Neural cell (in vitro differentiated cells): ENCODE results near the gene AK2. TPM values are rescaled to one million over a fixed set of nuclear protein-coding genes. Genes with fewer than 3 reads are reported as not detected.

ENCODE experiments used
- H2AFZ ChIP-seq: fragments of 200-600, 300-800 bp; sonication (generic), shearing (Covaris generic); 2 replicates; pipeline ENCODE4 v1.6.0; 2014; ENCODE audit warnings: low read depth, mild to moderate bottlenecking, antibody characterized with exemption, low read length, moderate library complexity
- H3F3A ChIP-seq: fragments of 200-600 bp; shearing (Covaris generic); 2 replicates; pipeline ENCODE4 v1.6.1; 2016; ENCODE audit warnings: mild to moderate bottlenecking, moderate library complexity, mixed read lengths, antibody characterized with exemption, low read length; ENCODE audit not compliant: insufficient read depth, poor library complexity, severe bottlenecking
- H3K27ac ChIP-seq: fragments of 200-600, 300-800 bp; sonication (generic), shearing (Covaris generic); 2 replicates; pipeline ENCODE4 v1.5.1; 2014; ENCODE audit warnings: mild to moderate bottlenecking, low read length, moderate library complexity
- H3K27me3 ChIP-seq: fragments of 300-800, 200-600 bp; sonication (generic), shearing (Covaris generic); 2 replicates; pipeline ENCODE4 v1.6.0; 2014; ENCODE audit warnings: mild to moderate bottlenecking, low read depth, low read length, moderate library complexity; ENCODE audit not compliant: insufficient read depth
- H3K36me3 ChIP-seq: fragments of 300-800, 200-600 bp; sonication (generic), shearing (Covaris generic); 2 replicates; pipeline ENCODE4 v1.5.1; 2014; ENCODE audit warnings: mild to moderate bottlenecking, antibody characterized with exemption, low read length, moderate library complexity; ENCODE audit not compliant: insufficient read depth
- H3K4me2 ChIP-seq: fragments of 300-800, 200-600 bp; sonication (generic), shearing (Covaris generic); 2 replicates; pipeline ENCODE4 v1.6.0; 2014; ENCODE audit warnings: mild to moderate bottlenecking, low read length
- H3K4me3 ChIP-seq: fragments of 300-800, 200-600 bp; sonication (generic), shearing (Covaris generic); 2 replicates; pipeline ENCODE4 v1.5.1; 2014; ENCODE audit warnings: mild to moderate bottlenecking, low read length, moderate library complexity
- H3K79me2 ChIP-seq: fragments of 200-600 bp; shearing (Covaris generic); replicated peaks from 2 replicates; pipeline ENCODE4 v1.6.0; 2014; ENCODE audit warnings: mild to moderate bottlenecking, low read length, moderate library complexity; ENCODE audit not compliant: insufficient read depth
- H3K9ac ChIP-seq: fragments of 300-800, 200-600 bp; sonication (generic), shearing (Covaris generic); 2 replicates; pipeline ENCODE4 v1.6.1; 2016; ENCODE audit warnings: mild to moderate bottlenecking, low read length, mixed read lengths
- H3K9me2 ChIP-seq: fragments of 200-600 bp; shearing (Covaris generic); 2 replicates; pipeline ENCODE4 v1.6.1; 2016; ENCODE audit warnings: mild to moderate bottlenecking, low read length, mixed read lengths; ENCODE audit not compliant: insufficient read depth
- H3K9me3 ChIP-seq: fragments of 200-600, 300-800 bp; sonication (generic), shearing (Covaris generic); 2 replicates; pipeline ENCODE4 v1.6.1; 2016; ENCODE audit warnings: mild to moderate bottlenecking, mixed run types, low read length, moderate library complexity, mixed read lengths
- H4K20me1 ChIP-seq: fragments of 200-600 bp; shearing (Covaris generic); 2 replicates; pipeline ENCODE4 v1.6.1; 2016; ENCODE audit warnings: mild to moderate bottlenecking, mixed run types; ENCODE audit not compliant: insufficient read depth
- CTCF ChIP-seq: fragments of 450-650 bp; IDR thresholded peaks from 2 replicates; pipeline ENCODE4 v1.5.1; 2014; ENCODE audit warnings: antibody characterized with exemption, mild to moderate bottlenecking, moderate library complexity; ENCODE audit not compliant: poor library complexity, severe bottlenecking
- EP300 ChIP-seq: fragments of 450-650 bp; conservative IDR thresholded peaks from 2 replicates; pipeline ENCODE4 v1.6.1; 2014; ENCODE audit warnings: antibody characterized with exemption, mild to moderate bottlenecking, moderate library complexity; ENCODE audit not compliant: poor library complexity, severe bottlenecking
- EZH2 ChIP-seq: fragments of 200-600, 300-800 bp; shearing (Covaris generic), sonication (generic); IDR thresholded peaks from 2 replicates; pipeline ENCODE4 v1.6.1; 2014; ENCODE audit warnings: antibody characterized with exemption, low read length, borderline replicate concordance, mild to moderate bottlenecking; ENCODE audit not compliant: insufficient read depth, poor library complexity, severe bottlenecking
- MXI1 ChIP-seq: fragments of 450-650 bp; conservative IDR thresholded peaks from 2 replicates; pipeline ENCODE4 v1.6.1; 2014; ENCODE audit warnings: antibody characterized with exemption, mild to moderate bottlenecking; ENCODE audit not compliant: poor library complexity, severe bottlenecking
- POLR2AphosphoS5 ChIP-seq: IDR thresholded peaks from 2 replicates; pipeline ENCODE4 v1.6.1; 2012
- RAD21 ChIP-seq: fragments of 450-650 bp; conservative IDR thresholded peaks from 2 replicates; pipeline ENCODE4 v1.6.1; 2014; ENCODE audit warnings: antibody characterized with exemption, mild to moderate bottlenecking, moderate library complexity
- REST ChIP-seq: IDR thresholded peaks from 2 replicates; pipeline ENCODE4 v1.6.1; 2012; ENCODE audit warnings: borderline replicate concordance
- SMC3 ChIP-seq: fragments of 450-650 bp; conservative IDR thresholded peaks from 2 replicates; pipeline ENCODE4 v1.6.1; 2014; ENCODE audit warnings: antibody characterized with exemption, mild to moderate bottlenecking, moderate library complexity; ENCODE audit not compliant: poor library complexity
- TAF1 ChIP-seq: IDR thresholded peaks from 2 replicates; pipeline ENCODE4 v1.6.1; 2012; ENCODE audit warnings: low read depth
- polyA plus RNA-seq: library from polyadenylated mRNA; depleted of rRNA; stranded (reverse); fragments of >200 nt; gene quantifications from 2 replicates; pipeline ENCODE4 v1.2.3, GENCODE V29; 2014

Gene AK2
- polyA plus RNA-seq, 1 donor from 2014 or later, result 107 TPM

DNA sequence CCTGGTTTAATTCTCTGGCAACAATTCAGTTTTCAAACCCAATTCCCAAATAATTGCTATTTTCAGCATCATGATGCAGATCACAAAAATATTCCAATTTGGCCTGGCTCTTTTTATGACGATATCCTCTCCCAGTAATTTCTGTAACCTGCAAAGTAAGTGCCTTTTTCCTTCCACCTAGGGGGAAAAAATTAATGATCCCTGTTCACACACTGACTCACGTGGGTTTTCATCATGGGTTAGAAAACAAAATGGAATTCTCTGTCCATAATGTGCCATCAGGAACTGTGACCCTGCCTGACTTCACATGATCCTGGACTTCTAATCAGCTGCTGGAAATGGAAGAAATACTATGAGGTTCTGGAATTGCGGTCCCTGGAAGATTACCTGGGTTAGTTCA, 24.5 kb downstream of the AK2 start:
- Histone ChIP-seq H3K79me2 (no peaks in the 10 kb centered on the region), H3K4me2 (no peak overlapping the region), H4K20me1 (no peaks in the 10 kb centered on the region), H2AFZ (no peak overlapping the region), H3K9me3 (no peaks in the 10 kb centered on the region), H3K36me3 (peaks cover 10% of the 10 kb centered on the region), H3K27ac (no peak overlapping the region), H3K9ac (no peak overlapping the region), H3F3A (no peaks in the 10 kb centered on the region), H3K4me3 (no peak overlapping the region), H3K9me2 (no peaks in the 10 kb centered on the region), H3K27me3 (no peaks in the 10 kb centered on the region)
- TF ChIP-seq REST (no peak), RAD21 (no peak), MXI1 (no peak), SMC3 (no peak), CTCF (no peak), POLR2AphosphoS5 (no peak), TAF1 (no peak), EZH2 (no peak), EP300 (no peak)

DNA sequence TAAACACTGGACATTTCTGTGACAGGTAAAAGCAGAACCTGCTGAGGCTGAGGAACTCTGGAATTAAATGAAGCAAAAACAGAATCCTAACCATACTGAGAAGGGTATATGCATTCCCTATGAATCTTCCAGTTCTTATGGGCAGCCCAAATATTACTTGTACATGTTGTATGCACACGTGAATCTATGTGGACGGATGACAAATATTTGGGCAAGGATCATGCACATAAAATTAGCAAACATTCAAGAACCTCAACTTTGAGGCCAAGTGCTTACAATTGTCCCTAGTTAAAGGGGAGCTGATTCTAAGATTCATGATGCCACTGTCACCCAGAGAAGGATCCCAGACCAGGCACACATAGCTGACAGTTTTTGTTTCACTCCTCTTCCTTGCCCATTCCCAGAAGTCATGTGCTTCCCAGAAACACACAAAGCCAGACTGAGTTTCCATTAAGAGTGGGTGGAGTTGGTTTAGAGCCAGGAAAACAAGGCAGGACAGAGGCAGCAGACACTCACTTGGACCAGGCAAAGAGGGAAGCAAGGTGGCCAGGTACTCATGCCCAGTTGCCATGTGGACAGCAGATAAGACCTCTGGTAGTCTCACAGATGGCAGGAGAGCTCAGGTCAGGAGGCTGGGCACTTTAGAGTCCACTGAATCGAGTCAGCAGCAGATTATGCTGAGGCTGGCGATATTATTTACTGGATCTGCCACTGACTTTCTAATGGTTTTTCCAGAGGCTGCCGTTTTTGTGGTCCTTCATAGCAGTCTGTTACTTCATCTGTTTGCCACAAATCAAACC, 25.6 kb downstream of the AK2 start:
- no peaks in the 10 kb centered on the region for H3K9me2 ChIP-seq
- no peaks in the 10 kb centered on the region for H4K20me1 ChIP-seq
- H3F3A ChIP-seq, result no peaks in the 10 kb centered on the region
- H2AFZ ChIP-seq, result no peak overlapping the region
- no peak overlapping the region for H3K4me3 ChIP-seq
- no peaks in the 10 kb centered on the region for H3K27me3 ChIP-seq
- no peak overlapping the region for H3K9ac ChIP-seq
- H3K27ac ChIP-seq, result no peak overlapping the region
- no peak overlapping the region for H3K4me2 ChIP-seq
- no peaks in the 10 kb centered on the region for H3K9me3 ChIP-seq
- peaks cover 10% of the 10 kb centered on the region for H3K36me3 ChIP-seq
- TF ChIP-seq CTCF (no peak), POLR2AphosphoS5 (no peak), REST (no peak)
- H3K79me2 ChIP-seq, result no peaks in the 10 kb centered on the region
